CMK (cell line): ENCODE measurements around the gene SEC14L6.
"Not testable (repeated sequence)": the region's sequence is repeated elsewhere in the genome, so short reads cannot be mapped to it uniquely, and the experiment has no call there.

Experiments used
- DNase-seq: peaks from one replicate; pipeline ENCODE4 v3.0.0-alpha.2; 2010; ENCODE audit warnings: low read depth

SEC14L6 gene

DNA sequence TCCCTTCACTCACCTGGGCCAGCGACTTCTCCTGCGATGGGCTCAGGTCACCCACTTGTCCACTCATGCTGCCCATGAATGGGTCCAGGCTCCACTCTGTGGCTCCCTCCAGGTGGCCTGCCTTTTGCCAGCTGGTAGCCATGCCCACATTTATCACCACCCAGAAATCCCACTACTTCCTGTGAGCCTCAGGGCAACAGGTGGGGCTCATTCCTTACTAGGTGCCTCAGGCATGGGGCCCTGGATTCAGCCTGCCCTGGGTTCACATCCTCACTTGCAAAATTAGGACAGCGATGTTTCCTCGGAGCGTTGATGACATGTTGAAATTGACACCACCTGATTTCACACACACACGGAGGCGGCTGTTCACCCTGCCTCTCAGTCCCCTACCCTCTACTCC, at the start of gene SEC14L6:
Gene SEC14L6 (minus strand): TSS at position 126 of the 400 bp plus-strand sequence. CDS start 59 bp downstream, at position 67.
- DNase-seq: no peak

DNA sequence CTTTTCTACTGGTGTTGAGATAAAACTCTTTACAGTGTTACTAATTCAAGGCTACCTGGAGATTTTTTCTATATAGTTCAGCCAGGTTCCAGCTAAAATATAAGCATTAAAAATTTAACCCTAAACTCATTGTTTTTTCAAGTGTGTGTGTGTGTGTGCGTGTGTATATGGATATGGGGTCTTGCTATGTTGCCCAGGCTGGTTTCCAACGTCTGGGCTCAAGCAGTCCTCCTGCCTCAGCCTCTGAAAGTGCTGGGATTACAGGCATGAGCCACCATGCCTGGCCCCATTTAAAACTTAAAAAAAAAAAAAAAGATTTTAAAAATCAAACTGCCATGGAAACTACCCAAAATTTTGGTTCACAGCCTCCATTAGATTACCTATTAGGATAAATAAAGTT, 49.7 kb upstream of the SEC14L6 start:
- DNase-seq: no peak

DNA sequence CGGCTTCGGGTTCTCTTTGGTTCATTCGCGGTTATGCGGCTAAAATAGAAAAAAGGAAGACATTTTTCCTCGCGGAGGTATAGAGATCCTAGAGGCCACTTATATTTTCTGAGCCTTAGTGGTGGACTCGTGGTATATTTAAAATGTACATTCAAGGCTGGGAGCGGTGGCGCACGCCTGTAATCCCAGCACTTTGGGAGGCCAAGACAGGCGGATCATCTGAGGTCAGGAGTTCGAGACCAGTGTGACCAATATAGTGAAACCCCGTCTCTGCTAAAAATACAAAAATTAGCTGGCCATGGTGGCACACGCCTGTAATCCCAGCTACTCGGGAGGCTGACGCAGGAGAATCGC, 45.8 kb upstream of the SEC14L6 start:
- DNase-seq: not testable (repeated sequence)

DNA sequence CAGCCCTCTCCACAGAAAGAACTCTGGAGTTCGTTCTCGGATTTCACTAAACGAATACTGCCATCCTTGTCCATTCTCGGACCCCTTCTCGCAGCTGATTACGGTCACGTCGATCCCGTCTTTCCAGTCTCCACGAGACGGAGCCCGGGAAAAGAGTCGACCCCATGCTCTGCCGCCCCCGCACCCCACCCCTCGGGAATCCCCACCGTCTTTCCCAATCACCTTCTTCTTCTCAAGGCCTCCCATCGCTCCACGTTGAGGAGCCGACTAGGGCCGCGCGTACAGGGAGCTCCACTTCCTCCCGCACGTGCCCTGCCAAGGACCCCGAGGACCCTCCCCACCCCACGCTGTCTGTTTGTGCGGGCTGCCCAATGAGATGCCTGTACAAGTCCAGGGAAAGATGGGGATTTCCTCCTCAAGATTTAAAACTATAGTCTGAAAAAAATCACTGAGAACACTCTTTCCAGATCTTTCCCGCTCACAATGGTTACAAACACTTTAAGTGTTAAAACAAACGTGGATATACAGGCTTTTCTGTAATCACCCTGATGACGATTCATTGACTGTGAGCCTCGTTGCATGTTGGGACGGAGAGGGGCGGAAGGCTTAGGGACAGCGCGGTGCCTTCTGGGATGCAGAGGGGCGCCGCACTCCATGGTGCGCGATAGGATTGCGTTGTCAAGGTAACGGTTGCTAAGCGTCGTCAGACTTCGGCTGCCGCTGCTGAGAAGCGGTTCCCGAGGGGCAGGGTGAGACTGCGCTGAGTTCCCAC, 45.2 kb upstream of the SEC14L6 start, which contains the start of gene PES1:
Gene PES1 (minus strand): TSS at position 323 of the 772 bp plus-strand sequence. CDS start 77 bp downstream, at position 246.
- peak; percentile 98 for DNase-seq

DNA sequence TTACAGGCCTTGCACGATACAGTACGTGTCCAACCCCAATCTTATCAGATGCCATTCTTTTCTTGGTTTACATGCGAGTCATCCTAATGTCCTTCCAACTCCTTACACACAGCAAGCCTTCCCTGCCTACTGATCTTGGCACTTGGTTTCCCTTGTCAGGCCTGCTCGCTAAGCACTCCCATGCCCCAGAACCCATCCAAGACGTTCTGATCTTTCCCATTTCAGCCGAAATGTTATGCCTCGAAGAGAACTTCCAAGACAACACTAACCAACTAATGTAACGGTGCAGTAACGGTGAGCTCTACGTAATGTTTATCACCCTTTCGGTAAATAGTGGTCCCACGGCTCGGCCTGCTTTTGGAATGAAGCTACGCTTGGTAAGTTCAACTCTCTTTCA, 44.6 kb upstream of the SEC14L6 start:
- DNase-seq: no peak

DNA sequence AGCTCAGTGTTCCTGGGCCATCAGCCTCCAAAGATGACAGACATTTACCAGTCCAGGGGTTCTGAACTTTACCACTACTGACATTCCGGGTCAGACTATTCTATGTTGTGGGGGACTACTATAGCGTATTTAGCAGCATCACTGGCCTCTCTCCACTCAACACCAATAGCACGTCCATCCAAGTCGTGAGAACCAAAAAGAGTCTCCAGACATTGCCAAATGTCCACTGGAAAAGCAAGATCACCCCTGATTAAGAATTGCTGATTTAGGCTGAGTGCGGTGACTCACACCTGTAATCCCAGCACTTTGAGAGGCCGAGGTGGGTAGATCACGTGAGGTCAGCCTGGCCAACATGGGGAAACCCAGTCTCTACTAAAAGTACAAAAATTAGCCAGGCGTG, 39.9 kb upstream of the SEC14L6 start:
- DNase-seq: no peak

DNA sequence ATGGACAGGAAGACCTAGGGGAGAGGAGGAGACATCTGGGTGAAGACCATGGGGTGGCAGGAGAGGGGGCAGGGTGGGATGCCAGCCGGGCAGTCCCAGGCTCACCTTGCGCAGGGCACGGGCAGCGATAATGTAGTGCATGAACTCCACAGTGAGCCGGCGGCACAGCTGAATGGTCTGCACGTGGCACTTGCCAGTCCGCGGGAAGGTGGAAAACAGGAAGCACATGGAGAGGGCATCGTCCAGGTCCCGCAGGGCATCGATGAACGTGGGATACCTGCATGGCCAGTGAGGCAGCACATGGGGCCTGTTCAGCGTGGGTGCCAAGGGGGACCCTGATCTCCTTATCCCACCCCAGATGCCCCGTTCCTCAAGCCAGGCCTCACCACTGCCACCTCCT, 37.9 kb upstream of the SEC14L6 start:
- no peak for DNase-seq

DNA sequence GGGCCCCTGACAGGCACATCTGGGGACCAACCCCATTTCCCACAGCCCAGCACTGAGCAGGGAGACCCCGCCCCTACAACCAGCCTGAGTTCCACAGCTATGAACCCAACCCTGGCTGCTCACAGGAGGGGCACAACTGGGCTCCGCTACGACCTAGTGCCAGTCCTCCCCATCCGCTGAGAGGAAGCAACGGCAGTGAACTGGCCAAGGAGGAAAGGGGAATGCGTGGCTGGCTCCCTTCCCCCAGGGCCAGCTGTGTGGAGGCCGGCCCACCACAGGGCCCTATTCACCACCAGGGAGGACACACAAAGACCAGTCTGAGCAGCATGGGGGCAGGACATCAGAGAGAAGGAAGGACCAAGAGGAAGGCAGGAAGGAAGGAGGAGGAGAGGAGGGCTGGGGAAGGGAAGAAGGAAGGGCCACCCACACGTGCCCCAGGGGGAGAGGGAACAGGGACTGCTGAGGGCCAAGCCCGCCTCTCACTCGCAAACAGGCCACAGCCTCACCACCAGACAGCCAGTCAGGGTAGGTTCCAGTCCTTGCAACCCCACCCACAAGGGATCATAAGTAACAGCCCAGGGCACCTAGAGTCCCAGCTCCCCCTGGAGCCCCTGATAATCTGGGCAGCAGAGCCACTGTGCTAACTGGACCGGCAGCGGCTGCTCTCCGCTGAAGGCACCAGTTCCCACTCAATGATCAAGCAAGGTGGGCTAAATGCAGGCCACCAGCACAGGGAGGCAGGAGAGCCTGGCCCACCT, 36.4 kb upstream of the SEC14L6 start:
- DNase-seq: no peak

DNA sequence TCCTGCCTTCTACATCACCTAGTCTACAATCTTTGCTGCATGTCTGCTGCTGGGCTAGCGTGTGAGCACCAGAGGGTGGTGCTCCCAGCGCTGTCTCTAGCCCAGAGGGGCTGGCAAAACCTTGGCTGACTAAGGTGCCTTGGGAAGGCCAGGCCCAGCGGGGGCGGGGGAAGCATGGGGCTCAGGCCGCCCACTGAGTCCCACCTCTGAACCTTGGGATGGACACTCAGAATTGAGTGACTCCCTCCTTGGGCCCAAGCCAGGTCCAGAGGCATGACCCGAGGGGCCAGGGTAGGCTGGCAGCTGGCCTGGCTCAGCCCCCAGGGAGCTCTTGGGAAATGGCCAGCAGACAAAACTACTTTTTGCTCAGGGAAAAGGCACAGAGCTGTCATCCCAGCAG, 35.5 kb upstream of the SEC14L6 start:
- no peak for DNase-seq

DNA sequence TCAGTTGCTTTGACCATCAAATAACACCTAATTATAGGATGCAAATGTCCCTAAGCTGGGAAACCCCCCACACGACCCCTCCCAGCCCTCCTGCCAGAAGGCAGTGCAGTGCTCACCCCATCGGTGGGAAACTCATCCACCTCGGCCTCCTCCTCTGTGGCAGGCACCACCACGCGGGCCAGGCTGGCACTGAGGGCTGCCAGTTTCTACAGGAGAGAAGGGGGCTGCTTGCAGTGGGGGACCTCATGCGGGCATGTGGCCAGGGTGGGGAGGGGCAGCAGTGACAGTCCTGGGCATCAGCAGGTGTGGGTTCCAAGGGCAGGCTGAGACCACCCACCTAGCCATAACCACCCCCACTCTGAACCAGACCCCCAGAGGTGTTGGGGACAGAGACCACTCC, 34.4 kb upstream of the SEC14L6 start:
- DNase-seq: no peak

DNA sequence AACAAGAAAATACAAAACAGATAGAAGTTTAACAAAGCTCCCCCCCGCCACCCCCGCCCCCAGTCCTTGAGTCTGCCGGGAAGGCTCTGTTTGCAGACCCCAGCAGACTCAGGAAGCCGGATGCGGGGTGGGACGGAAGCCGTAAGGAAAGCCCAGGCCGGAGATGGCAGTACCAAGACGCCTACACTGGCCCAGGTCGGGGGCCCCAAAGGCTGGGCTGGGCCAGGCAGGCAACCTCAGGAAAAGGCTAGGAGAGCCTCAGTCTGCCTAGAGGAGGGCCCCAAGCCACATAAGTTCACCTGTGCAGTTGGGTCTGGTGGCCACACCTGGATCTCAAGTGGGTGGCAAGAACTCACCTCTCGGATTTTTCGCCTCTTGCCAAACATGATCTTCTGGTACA, 31.9 kb upstream of the SEC14L6 start:
- no peak for DNase-seq

DNA sequence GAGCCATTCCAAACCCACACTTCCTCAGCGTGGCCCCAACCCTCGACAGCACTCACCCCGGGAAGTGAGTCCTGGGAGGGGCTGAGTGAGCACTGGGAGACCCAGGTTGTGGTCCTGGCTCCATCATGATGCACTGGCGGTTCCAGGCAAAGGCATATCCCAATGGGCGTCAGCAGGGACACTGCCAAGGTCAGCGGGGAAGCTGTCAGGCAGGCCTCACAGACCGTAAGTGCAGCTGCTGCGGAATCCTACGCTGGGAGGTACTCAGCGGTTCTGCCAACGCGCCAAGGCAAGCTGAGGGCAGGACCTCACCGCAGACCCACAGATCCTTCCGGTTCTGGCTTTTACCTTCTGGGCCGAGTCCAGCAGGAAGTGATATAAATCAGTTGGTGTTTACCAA, 29.3 kb upstream of the SEC14L6 start:
- no peak for DNase-seq

DNA sequence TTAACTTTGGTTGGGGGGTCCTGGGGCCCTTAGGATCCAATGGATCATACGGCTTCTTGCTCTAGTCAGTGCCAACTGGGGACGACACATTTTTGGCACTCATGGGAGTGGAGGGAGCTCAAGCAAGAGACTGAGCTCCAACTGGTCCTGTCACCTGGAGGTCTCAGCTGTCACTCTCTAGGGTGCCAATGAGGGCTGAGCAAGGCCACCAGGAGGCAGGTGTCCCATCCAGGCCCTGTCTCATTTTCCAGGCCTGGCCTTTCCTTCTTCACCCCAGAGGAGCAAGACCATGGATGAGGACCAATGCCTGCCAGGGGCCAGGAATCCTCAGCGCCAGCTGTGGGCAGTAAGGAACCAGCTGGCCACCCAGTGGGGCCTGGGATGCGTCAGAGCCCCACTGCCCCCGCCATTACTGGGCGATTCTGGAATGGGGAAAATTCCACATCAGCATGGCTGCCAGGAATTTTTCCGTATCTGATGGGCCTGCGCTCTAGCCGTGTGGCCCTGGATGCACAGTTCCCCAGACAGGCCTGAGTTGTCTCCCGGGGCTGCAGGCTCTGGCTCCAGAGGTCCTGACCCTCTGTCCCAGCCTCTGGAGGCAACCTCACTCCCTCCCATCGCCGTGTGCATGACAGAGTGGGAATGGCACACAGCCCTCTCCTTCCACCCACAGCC, 28.6 kb upstream of the SEC14L6 start:
- no peak for DNase-seq

DNA sequence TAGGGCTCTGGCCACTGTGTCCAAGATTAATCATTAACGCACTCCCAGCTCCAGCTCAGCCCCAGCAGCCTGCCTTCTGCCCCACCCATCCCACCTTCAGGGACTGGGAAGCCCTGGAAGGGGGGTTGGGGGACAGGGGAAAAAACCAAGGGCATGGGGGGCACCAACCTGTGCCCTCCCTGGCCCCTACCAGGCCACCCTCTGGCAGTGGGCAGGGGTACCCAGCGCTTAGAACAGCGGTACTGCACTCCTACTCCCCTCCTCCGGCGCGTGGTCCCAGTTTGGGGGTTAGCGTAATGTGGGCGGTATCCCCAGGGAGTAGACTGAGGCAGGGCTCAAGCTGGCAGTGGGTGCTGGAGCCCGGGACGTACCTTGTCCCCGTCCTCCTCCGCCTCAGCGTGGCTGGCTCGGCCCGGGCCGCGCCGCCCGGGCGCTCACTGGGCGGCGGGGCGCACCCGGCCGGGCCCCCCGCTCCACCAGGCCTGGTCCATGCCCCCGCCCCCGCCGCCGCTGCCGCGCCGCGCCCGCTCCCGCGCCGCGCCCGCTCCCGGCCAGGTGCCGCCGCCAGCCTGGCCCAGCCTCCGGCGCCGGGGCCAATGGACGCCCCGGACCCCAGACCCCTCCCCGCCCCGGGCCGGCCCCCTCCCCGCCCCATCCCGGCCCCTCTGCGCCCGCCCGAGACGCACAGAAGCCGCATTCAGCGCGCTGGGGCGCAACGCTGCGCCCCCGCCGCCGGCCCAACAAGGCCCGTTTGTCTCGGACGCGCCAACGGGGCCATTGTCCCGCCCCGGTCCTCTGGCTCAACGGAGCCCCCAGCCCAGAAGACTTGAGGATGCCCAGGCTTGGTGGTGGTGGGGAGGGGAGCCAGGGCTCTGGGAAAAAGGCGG, 27.8 kb upstream of the SEC14L6 start, which contains the start of gene GAL3ST1:
Gene GAL3ST1 (minus strand): TSS at position 571 of the 887 bp plus-strand sequence. CDS start 17,273 bp downstream, outside the sequence.
- DNase-seq: no peak

DNA sequence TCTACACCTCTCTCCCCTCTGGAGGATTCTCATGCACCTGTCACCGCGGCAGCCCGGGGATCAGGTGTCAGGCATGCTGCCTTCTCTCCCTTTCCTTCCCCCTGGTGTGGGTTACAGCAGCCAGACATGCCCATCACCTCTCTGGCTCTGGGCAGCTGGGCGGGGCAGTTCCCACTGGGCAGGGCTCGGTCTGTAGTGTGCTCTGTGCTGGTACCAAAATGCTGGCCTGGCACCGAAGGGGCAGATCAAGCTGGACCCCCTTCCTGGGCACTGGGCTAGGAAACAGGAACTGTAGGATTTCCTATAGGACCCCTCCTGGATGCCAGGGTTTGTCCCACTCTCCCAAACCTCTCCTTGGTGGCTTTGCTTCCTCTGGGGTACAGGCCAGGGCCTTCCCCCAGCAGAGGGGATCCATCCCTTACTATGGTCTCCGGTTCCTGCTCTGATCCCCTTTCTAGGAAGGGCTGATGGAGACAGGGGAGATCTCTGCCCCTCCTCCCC, 27.1 kb upstream of the SEC14L6 start:
- DNase-seq: no peak

DNA sequence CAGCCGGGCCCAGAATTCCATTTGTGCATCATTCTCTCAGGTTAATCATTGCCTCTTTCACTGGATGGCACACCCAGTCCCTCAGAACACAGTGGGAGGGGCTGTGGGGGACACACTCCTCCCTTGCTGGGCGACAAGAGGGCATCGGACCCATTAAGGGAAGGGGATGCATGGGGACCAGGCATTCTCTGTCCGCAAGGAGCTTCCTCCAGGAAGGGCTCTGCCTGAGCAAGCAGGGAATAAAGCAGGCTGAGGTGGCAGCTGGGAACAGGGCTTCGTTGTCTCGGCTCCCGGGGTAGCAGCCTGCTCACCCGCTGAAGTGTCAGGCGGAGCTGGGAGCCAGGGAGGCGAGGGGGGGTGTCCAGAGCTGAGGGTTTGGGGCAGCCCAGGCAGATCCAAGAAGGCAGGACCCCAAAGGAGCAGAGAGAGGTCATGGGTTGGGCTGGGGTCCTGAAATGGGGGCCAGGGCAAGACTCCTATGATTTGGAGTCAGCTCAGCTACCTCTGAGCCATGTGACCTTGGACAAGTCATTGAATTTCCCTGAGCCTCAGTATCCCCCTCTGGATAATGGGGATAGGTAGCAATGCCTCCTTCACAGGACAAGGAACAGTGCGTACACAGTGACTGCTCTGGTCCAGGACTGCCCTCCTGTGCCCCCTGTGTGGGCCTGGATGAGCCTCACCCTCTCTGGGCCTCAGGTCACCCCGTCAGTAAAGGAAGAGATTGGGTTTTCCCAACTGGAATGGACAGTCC, 26.5 kb upstream of the SEC14L6 start:
- DNase-seq: no peak

DNA sequence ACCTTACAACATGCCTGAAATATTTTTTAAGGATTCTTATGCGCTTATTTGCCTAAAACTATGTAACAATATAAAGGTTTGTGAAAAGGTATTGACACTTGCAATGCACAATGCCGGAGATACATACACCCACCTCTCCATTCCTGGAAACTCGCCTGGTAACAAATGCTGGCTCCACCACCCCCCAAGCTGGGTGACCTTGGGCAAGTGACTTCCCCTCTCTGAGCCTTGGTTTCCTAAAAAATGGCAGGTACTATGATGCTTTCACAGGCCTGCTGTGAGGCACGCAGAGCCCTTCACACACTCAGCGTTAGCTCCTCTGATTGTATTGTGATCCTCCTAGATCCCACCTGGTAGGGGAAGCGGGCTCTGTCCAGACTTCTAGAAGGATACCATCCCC, 25.7 kb upstream of the SEC14L6 start:
- DNase-seq: no peak

DNA sequence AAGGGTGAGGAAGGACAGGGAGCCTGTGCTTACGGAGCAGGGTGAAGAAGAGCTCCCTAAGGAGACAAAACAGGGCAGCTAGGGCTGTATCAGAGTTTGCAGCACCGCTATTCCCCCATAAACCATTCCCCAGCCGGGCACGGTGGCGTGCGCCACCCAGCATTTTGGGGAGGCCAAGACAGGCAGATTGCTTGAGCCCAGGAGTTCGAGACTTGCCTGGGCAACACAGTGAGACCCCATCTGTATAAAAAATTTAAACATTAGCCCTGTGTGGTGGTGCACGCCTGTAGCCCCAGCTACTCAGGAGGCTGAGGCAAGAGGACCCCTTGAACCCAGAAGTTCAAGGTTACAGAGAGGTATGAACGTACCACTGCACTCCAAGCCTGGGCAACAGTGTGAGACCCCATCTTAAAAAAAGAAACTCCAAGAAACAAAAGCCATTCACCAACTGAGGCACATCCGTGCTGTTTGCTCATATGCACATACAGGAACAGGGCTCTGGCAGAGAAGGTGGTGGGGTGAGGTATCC, 23.2 kb upstream of the SEC14L6 start:
- DNase-seq: no peak

DNA sequence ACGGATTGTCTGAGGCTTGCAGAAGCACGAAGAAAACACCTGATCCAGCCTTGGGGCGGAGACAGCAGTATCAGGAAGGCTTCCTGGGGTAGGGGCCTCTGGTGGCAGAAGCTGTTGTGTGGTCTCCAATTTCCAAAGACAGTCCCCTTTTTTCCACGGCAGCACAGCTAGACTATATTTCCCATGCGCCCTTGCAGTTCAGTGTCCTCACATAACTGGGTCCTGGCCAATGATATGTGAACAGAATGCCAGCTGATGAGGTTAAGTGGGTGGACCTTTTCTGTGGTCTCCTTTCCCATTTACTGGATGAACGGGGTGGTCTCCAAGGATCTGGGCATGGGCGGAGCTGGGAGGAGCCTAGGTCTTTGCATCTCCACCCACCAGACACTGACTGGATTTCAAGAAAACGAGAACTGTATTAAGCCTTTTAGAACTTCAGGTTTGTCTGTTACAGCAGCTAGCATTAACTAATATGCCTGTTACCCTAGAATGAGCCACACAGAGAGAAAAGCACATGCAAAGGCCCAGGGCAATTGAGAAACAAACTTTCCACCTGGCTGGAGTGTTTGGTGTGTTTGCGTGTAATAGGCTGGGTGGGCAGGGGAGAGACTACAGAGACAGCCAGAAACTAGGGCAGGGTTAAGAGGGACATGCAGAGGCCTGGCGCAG, 21.7 kb upstream of the SEC14L6 start:
- no peak for DNase-seq

DNA sequence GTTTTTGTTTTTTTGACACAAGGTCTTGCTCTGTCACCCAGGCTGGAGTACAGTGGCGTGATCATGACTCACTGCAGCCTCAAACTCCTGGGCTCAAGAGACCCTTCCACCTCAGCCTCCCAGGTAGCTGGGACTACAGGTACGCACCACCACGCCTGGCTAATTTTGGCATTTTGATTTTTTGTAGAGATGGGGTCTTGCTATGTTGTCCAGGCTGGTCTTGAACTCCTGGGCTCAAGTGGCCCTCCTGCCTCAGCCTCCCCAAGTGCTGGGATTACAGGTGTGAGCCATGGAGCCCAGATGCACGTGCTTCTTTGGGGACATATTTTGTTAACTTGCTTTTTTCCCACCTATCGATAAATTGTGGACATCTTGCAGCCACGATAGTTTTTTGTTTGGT, 20.7 kb upstream of the SEC14L6 start:
- DNase-seq: not testable (repeated sequence)
